ENCODE data around the gene TMEM266.

TMEM266 gene

GRCh38 chr15:76159282-76159681, 99.5 kb downstream of the TMEM266 start:
- no peak overlapping the region for H3K4me3 ChIP-seq (ENCODE audit: low read length, poor library complexity, severe bottlenecking)
- H3K9me3 ChIP-seq (ENCODE audit: insufficient read depth, low read depth, low read length), result no peaks in the 10 kb centered on the region
- no peaks in the 10 kb centered on the region for H3F3A ChIP-seq (ENCODE audit: low read depth)
- no peaks in the 10 kb centered on the region for H3K79me2 ChIP-seq (ENCODE audit: insufficient read depth, low read length)
- no peak overlapping the region for H2AFZ ChIP-seq (ENCODE audit: low read length)
- H3K27me3 ChIP-seq (ENCODE audit: insufficient read depth, low read length, poor library complexity, severe bottlenecking), result no peaks in the 10 kb centered on the region
- no peaks in the 10 kb centered on the region for H4K20me1 ChIP-seq (ENCODE audit: insufficient read depth, low read length, poor library complexity, severe bottlenecking)
- no peak overlapping the region for H3K9ac ChIP-seq (ENCODE audit: low read depth, low read length, poor library complexity, severe bottlenecking)
- TF ChIP-seq CTCF (conservative IDR thresholded peaks at IDR 0.05; ENCODE audit: low read length) (no peak), EZH2phosphoT487 (IDR thresholded peaks at IDR 0.05; ENCODE audit: borderline replicate concordance) (no peak)
- no peak overlapping the region for H3K4me2 ChIP-seq (ENCODE audit: low read depth, low read length, poor library complexity, severe bottlenecking)
- no peaks in the 10 kb centered on the region for H3K36me3 ChIP-seq (ENCODE audit: insufficient read depth, low read length)
- H3K4me1 ChIP-seq (ENCODE audit: insufficient read depth, low read length, poor library complexity, severe bottlenecking), result no peaks in the 10 kb centered on the region
- H3K9me2 ChIP-seq (replicated peaks; ENCODE audit: low read depth, low read length), result no peaks in the 10 kb centered on the region

GRCh38 chr15:76160426-76161152, 100.8 kb downstream of the TMEM266 start:
- TF ChIP-seq CTCF (conservative IDR thresholded peaks at IDR 0.05; ENCODE audit: low read length) (no peak), EZH2phosphoT487 (IDR thresholded peaks at IDR 0.05; ENCODE audit: borderline replicate concordance) (no peak)
- H3F3A ChIP-seq (ENCODE audit: low read depth), result no peaks in the 10 kb centered on the region

GRCh38 chr15:76161153-76162035, 101.6 kb downstream of the TMEM266 start:
- H3K4me3 ChIP-seq (ENCODE audit: low read length, poor library complexity, severe bottlenecking), result no peak overlapping the region
- H3K79me2 ChIP-seq (ENCODE audit: insufficient read depth, low read length), result no peaks in the 10 kb centered on the region
- H3K4me1 ChIP-seq (ENCODE audit: insufficient read depth, low read length, poor library complexity, severe bottlenecking), result no peaks in the 10 kb centered on the region
- no peaks in the 10 kb centered on the region for H3K27me3 ChIP-seq (ENCODE audit: insufficient read depth, low read length, poor library complexity, severe bottlenecking)
- H2AFZ ChIP-seq (ENCODE audit: low read length), result no peak overlapping the region
- no peaks in the 10 kb centered on the region for H4K20me1 ChIP-seq (ENCODE audit: insufficient read depth, low read length, poor library complexity, severe bottlenecking)
- H3K9ac ChIP-seq (ENCODE audit: low read depth, low read length, poor library complexity, severe bottlenecking), result no peak overlapping the region
- H3F3A ChIP-seq (ENCODE audit: low read depth), result no peaks in the 10 kb centered on the region
- H3K4me2 ChIP-seq (ENCODE audit: low read depth, low read length, poor library complexity, severe bottlenecking), result no peak overlapping the region
- no peaks in the 10 kb centered on the region for H3K9me3 ChIP-seq (ENCODE audit: insufficient read depth, low read depth, low read length)
- no peaks in the 10 kb centered on the region for H3K9me2 ChIP-seq (replicated peaks; ENCODE audit: low read depth, low read length)
- no peaks in the 10 kb centered on the region for H3K36me3 ChIP-seq (ENCODE audit: insufficient read depth, low read length)
- TF ChIP-seq CTCF (conservative IDR thresholded peaks at IDR 0.05; ENCODE audit: low read length) (no peak), EZH2phosphoT487 (IDR thresholded peaks at IDR 0.05; ENCODE audit: borderline replicate concordance) (no peak)

More at GRCh38 chr15:76160426-76161152, 100.8 kb downstream of the TMEM266 start:
- Histone ChIP-seq H3K36me3 (ENCODE audit: insufficient read depth, low read length) (no peaks in the 10 kb centered on the region), H3K9me2 (replicated peaks; ENCODE audit: low read depth, low read length) (no peaks in the 10 kb centered on the region), H2AFZ (ENCODE audit: low read length) (no peak overlapping the region), H3K4me1 (ENCODE audit: insufficient read depth, low read length, poor library complexity, severe bottlenecking) (no peaks in the 10 kb centered on the region), H3K4me2 (ENCODE audit: low read depth, low read length, poor library complexity, severe bottlenecking) (no peak overlapping the region), H3K27me3 (ENCODE audit: insufficient read depth, low read length, poor library complexity, severe bottlenecking) (no peaks in the 10 kb centered on the region), H3K9ac (ENCODE audit: low read depth, low read length, poor library complexity, severe bottlenecking) (no peak overlapping the region), H3K9me3 (ENCODE audit: insufficient read depth, low read depth, low read length) (no peaks in the 10 kb centered on the region), H3K4me3 (ENCODE audit: low read length, poor library complexity, severe bottlenecking) (no peak overlapping the region), H3K79me2 (ENCODE audit: insufficient read depth, low read length) (no peaks in the 10 kb centered on the region), H4K20me1 (ENCODE audit: insufficient read depth, low read length, poor library complexity, severe bottlenecking) (no peaks in the 10 kb centered on the region)
